OCI-LY7 (cell line): ENCODE measurements around the gene TMEM266. TPM values are rescaled to one million over a fixed set of nuclear protein-coding genes. Genes with fewer than 3 reads are reported as not detected.

Experiments used
- BruUV-seq: library from RNA; stranded (reverse); fragments of 400-500 nt; replicated peaks from 2 replicates; lab custom pipeline; 2021; lab: Mats Ljungman, UMichigan
- CTCF ChIA-PET: fragments of 300-600 bp; sonication (Branson Sonifier 250); formaldehyde crosslinking; loops from one replicate; lab custom pipeline; 2022; ENCODE audit warnings: antibody characterized with exemption; ENCODE audit not compliant: unreplicated experiment; lab: Charles Lee
- POLR2A ChIA-PET: fragments of 300-600 bp; sonication (Branson Sonifier 250); formaldehyde crosslinking; loops from one replicate; lab custom pipeline; 2022; ENCODE audit warnings: antibody characterized with exemption; lab: Charles Lee
- DNase-seq: peaks from one replicate; pipeline ENCODE4 v3.0.0-alpha.2; 2015; ENCODE audit warnings: low spot score
- H2AFZ ChIP-seq: fragments of 200-600 bp; sonication (generic), shearing (Covaris generic); 2 replicates; pipeline ENCODE4 v1.6.1; 2014; ENCODE audit warnings: mild to moderate bottlenecking, antibody characterized with exemption, low read length, moderate library complexity
- H3K27ac ChIP-seq: fragments of 200-600 bp; sonication (generic); 2 replicates; pipeline ENCODE4 v1.5.1; 2014; ENCODE audit warnings: mixed run types, low read depth, mild to moderate bottlenecking, moderate library complexity, low read length, inconsistent platforms; ENCODE audit not compliant: poor library complexity, severe bottlenecking
- H3K36me3 ChIP-seq: fragments of 200-600 bp; sonication (generic); 2 replicates; pipeline ENCODE4 v1.6.1; 2014; ENCODE audit warnings: mild to moderate bottlenecking, antibody characterized with exemption, low read length, moderate library complexity, mixed read lengths; ENCODE audit not compliant: insufficient read depth
- H3K4me1 ChIP-seq: fragments of 200-600 bp; sonication (generic); 2 replicates; pipeline ENCODE4 v1.5.1; 2014; ENCODE audit warnings: mild to moderate bottlenecking, low read length; ENCODE audit not compliant: insufficient read depth, poor library complexity, severe bottlenecking
- H3K4me2 ChIP-seq: fragments of 200-600 bp; sonication (generic); 2 replicates; pipeline ENCODE4 v1.6.1; 2014; ENCODE audit warnings: mild to moderate bottlenecking, low read length
- H3K4me3 ChIP-seq: fragments of 200-600 bp; sonication (generic); 2 replicates; pipeline ENCODE4 v1.5.1; 2014; ENCODE audit warnings: mild to moderate bottlenecking, low read depth, low read length; ENCODE audit not compliant: poor library complexity, severe bottlenecking
- H3K79me2 ChIP-seq: fragments of 200-600 bp; sonication (generic); 2 replicates; pipeline ENCODE4 v1.6.1; 2016; ENCODE audit warnings: low read depth, mild to moderate bottlenecking, low read length, moderate library complexity, mixed read lengths; ENCODE audit not compliant: insufficient read depth
- H3K9me2 ChIP-seq: fragments of 200-600 bp; sonication (generic); 2 replicates; pipeline ENCODE4 v1.6.1; 2016; ENCODE audit warnings: mild to moderate bottlenecking, low read length, mixed read lengths; ENCODE audit not compliant: insufficient read depth
- H3K9me3 ChIP-seq: fragments of 200-600 bp; sonication (generic); 2 replicates; pipeline ENCODE4 v1.6.1; 2014; ENCODE audit warnings: mild to moderate bottlenecking, mixed run types, low read length, mixed read lengths
- H4K20me1 ChIP-seq: fragments of 200-600 bp; sonication (generic); 2 replicates; pipeline ENCODE4 v1.6.1; 2014; ENCODE audit warnings: mild to moderate bottlenecking, antibody characterized with exemption, low read length, moderate library complexity, mixed read lengths; ENCODE audit not compliant: insufficient read depth
- CTCF ChIP-seq: fragments of 200-600 bp; sonication (generic); conservative IDR thresholded peaks from 2 replicates; pipeline ENCODE4 v1.5.1; 2014; ENCODE audit warnings: mild to moderate bottlenecking, antibody characterized with exemption, low read length, moderate library complexity, mixed read lengths
- EZH2phosphoT487 ChIP-seq: fragments of 200-600 bp; sonication (generic); IDR thresholded peaks from 2 replicates; pipeline ENCODE4 v1.6.1; 2018; ENCODE audit warnings: low read depth, borderline replicate concordance, mild to moderate bottlenecking, mixed run types, antibody characterized with exemption, low read length, moderate library complexity, mixed read lengths
- intact Hi-C: fragments of 100-400 bp; cut with micrococcal nuclease; formaldehyde crosslinking; loops from one replicate; pipeline ENCODE4 v1.10.0; 2022; ENCODE audit not compliant: unreplicated experiment
- total RNA-seq, 2 experiments: library from RNA; depleted of rRNA in 1 of 2; stranded (reverse); fragments of >200 nt in 1 of 2; shearing (Covaris generic) in 1 of 2; gene quantifications; 2 replicates each; pipeline ENCODE4 v1.2.3, GENCODE V29; 2014 to 2022

The TMEM266 gene
- total RNA-seq, 2 experiments from 2014 or later, result not detected

- no peak overlapping the region for H3K4me2 ChIP-seq
- H3K36me3 ChIP-seq, result peaks cover 24% of the 10 kb centered on the region
- intact Hi-C loops, result no loop called here
- H3K4me1 ChIP-seq, result no peaks in the 10 kb centered on the region
- H3K9me2 ChIP-seq, result no peaks in the 10 kb centered on the region
- ChIA-PET CTCF (no interaction called here), POLR2A (no interaction called here)
- H4K20me1 ChIP-seq, result 0 out of 2 replicates have a peak, but pooled peaks cover 3% of the 10 kb centered on the region
- no peak for TF ChIP-seq CTCF
- no peak for TF ChIP-seq EZH2phosphoT487
- H3K79me2 ChIP-seq, result no peaks in the 10 kb centered on the region
- no peaks in the 10 kb centered on the region for H3K9me3 ChIP-seq
- no peak for DNase-seq
- H3K4me3 ChIP-seq, result no peak overlapping the region
- no peak overlapping the region for H3K27ac ChIP-seq
- H2AFZ ChIP-seq, result no peak overlapping the region
- no TSS peak for BruUV-seq
Measured at GRCh38 chr15:76252249-76252648, 192.5 kb downstream of the TMEM266 start.

GRCh38 chr15:76253691-76254473 lies 194.1 kb downstream of the TMEM266 start:
- H2AFZ ChIP-seq, result no peak overlapping the region
- H3K79me2 ChIP-seq, result no peaks in the 10 kb centered on the region
- no peak for DNase-seq
- H3K4me2 ChIP-seq, result no peak overlapping the region
- ChIA-PET CTCF (no interaction called here), POLR2A (no interaction called here)
- no peak overlapping the region for H3K4me3 ChIP-seq
- no peaks in the 10 kb centered on the region for H3K9me2 ChIP-seq
- no peaks in the 10 kb centered on the region for H3K4me1 ChIP-seq
- no peaks in the 10 kb centered on the region for H4K20me1 ChIP-seq
- H3K36me3 ChIP-seq, result peaks cover 29% of the 10 kb centered on the region
- H3K27ac ChIP-seq, result no peak overlapping the region
- TF ChIP-seq CTCF, result no peak
- no peak for TF ChIP-seq EZH2phosphoT487
- no peaks in the 10 kb centered on the region for H3K9me3 ChIP-seq
- no TSS peak for BruUV-seq
- intact Hi-C loops, result no loop called here

Other genes starting within 250 kb of the TMEM266 start
- 8.6 and 12.0 TPM in 2 replicates for gene UBE2Q2, start 216.5 kb upstream of the TMEM266 start, total RNA-seq (2014; rRNA removed; shearing (Covaris generic))
- 12.0 and 14.2 TPM in 2 replicates for gene UBE2Q2, start 216.5 kb upstream of the TMEM266 start, total RNA-seq (2022)
- 23.5 and 32.4 TPM in 2 replicates for gene FBXO22, start 156.1 kb upstream of the TMEM266 start, total RNA-seq (2014; rRNA removed; shearing (Covaris generic))
- gene FBXO22, start 156.1 kb upstream of the TMEM266 start, total RNA-seq (2022), result 33.6 and 33.7 TPM in 2 replicates
- not detected in 2 replicates for gene NRG4, start 47.6 kb upstream of the TMEM266 start, total RNA-seq (2014; rRNA removed; shearing (Covaris generic))
- gene NRG4, start 47.6 kb upstream of the TMEM266 start, total RNA-seq (2022), result not detected in 2 replicates